GM12801 (cell line): ENCODE results near the gene VTN.

Experiments
- CTCF ChIP-seq: IDR thresholded peaks from one replicate; pipeline ENCODE4 v1.5.1; 2011; ENCODE audit warnings: control low read depth; ENCODE audit not compliant: insufficient read length; ENCODE audit errors: extremely low read depth

VTN gene

GRCh38 chr17:28357061-28357900 is 12.8 kb downstream of the VTN start, which contains the start of gene POLDIP2:
Gene POLDIP2 (minus strand): TSS chr17:28357527. CDS start chr17:28357448, 79 bp downstream.
- no peak for TF ChIP-seq CTCF

- no peak for TF ChIP-seq CTCF
Measured at GRCh38 chr17:28350271-28350670, 19.8 kb downstream of the VTN start.

GRCh38 chr17:28348979-28349378 is 21.1 kb downstream of the VTN start:
- TF ChIP-seq CTCF: no peak

GRCh38 chr17:28347261-28347891 is 22.7 kb downstream of the VTN start:
- no peak for TF ChIP-seq CTCF

GRCh38 chr17:28346746-28347246 is 23.3 kb downstream of the VTN start:
- TF ChIP-seq CTCF: no peak

GRCh38 chr17:28346199-28346580 is 23.9 kb downstream of the VTN start:
- TF ChIP-seq CTCF: no peak

- TF ChIP-seq CTCF: no peak
Measured at GRCh38 chr17:28345419-28346198, 24.5 kb downstream of the VTN start.
